Panc1 (cell line): ENCODE results near the gene KCNJ1.

Experiments
- SIN3A ChIP-seq: IDR thresholded peaks from 2 replicates; pipeline ENCODE4 v1.6.1; 2012; ENCODE audit warnings: low read depth, mild to moderate bottlenecking, low read length, moderate library complexity, borderline replicate concordance; ENCODE audit not compliant: insufficient read depth
- TF ChIP-seq, protein P1 (sequence below): fragments of 450-650 bp; IDR thresholded peaks from 2 replicates; pipeline ENCODE4 v1.5.1; 2017; ENCODE audit warnings: mild to moderate bottlenecking
- TF ChIP-seq, protein P2 (sequence below), 2 experiments: IDR thresholded peaks; 2 replicates each; pipeline ENCODE4 v1.6.1; 2011 to 2012; ENCODE audit warnings: low read depth in 2 of 2, control low read depth in 1 of 2, low read length in 1 of 2, mild to moderate bottlenecking in 1 of 2, moderate library complexity in 1 of 2; ENCODE audit not compliant: insufficient read depth in 1 of 2

GRCh38 chr11:128908391-128909246, 41.5 kb upstream of the KCNJ1 start:
- TF ChIP-seq, protein P1, sequence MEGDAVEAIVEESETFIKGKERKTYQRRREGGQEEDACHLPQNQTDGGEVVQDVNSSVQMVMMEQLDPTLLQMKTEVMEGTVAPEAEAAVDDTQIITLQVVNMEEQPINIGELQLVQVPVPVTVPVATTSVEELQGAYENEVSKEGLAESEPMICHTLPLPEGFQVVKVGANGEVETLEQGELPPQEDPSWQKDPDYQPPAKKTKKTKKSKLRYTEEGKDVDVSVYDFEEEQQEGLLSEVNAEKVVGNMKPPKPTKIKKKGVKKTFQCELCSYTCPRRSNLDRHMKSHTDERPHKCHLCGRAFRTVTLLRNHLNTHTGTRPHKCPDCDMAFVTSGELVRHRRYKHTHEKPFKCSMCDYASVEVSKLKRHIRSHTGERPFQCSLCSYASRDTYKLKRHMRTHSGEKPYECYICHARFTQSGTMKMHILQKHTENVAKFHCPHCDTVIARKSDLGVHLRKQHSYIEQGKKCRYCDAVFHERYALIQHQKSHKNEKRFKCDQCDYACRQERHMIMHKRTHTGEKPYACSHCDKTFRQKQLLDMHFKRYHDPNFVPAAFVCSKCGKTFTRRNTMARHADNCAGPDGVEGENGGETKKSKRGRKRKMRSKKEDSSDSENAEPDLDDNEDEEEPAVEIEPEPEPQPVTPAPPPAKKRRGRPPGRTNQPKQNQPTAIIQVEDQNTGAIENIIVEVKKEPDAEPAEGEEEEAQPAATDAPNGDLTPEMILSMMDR, result no peak
- TF ChIP-seq, protein P2, sequence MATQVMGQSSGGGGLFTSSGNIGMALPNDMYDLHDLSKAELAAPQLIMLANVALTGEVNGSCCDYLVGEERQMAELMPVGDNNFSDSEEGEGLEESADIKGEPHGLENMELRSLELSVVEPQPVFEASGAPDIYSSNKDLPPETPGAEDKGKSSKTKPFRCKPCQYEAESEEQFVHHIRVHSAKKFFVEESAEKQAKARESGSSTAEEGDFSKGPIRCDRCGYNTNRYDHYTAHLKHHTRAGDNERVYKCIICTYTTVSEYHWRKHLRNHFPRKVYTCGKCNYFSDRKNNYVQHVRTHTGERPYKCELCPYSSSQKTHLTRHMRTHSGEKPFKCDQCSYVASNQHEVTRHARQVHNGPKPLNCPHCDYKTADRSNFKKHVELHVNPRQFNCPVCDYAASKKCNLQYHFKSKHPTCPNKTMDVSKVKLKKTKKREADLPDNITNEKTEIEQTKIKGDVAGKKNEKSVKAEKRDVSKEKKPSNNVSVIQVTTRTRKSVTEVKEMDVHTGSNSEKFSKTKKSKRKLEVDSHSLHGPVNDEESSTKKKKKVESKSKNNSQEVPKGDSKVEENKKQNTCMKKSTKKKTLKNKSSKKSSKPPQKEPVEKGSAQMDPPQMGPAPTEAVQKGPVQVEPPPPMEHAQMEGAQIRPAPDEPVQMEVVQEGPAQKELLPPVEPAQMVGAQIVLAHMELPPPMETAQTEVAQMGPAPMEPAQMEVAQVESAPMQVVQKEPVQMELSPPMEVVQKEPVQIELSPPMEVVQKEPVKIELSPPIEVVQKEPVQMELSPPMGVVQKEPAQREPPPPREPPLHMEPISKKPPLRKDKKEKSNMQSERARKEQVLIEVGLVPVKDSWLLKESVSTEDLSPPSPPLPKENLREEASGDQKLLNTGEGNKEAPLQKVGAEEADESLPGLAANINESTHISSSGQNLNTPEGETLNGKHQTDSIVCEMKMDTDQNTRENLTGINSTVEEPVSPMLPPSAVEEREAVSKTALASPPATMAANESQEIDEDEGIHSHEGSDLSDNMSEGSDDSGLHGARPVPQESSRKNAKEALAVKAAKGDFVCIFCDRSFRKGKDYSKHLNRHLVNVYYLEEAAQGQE (IDR thresholded peaks at IDR 0.05; ENCODE audit: insufficient read depth in 1 of 2, low read depth in 2 of 2, low read length in 1 of 2), result no peak
- no peak for TF ChIP-seq SIN3A
